Measurements from ENCODE around the gene DUSP10. TPM values are rescaled to one million over a fixed set of nuclear protein-coding genes. Genes with fewer than 3 reads are reported as not detected.

The DUSP10 gene
- total and polyA plus RNA-seq, 2 of the 13 experiments (the other 11 are each of a cell fraction or from before 2014, with no cell fraction given), result 2.1 to 4.4 TPM

DNA sequence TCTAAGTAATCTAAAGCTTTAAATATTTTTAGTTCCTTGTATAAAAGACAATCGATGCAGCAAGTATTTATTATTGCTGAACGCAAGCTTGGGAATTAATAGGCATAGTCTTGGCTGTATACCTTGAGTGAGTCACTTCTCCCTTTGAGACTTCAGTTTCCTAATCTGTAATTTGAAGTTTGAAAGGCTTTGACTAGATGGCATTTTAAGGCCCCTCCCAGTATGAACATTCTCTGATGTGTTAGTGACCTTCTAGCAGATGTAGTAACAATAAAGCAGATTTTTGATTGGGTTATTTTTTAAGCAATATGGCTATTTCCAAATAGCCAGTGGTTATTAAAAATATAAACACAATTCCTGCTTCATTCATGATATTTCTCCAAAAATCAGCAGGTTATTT is 58.2 kb downstream of the DUSP10 start (continued):
- TF ChIP-seq, protein P1, sequence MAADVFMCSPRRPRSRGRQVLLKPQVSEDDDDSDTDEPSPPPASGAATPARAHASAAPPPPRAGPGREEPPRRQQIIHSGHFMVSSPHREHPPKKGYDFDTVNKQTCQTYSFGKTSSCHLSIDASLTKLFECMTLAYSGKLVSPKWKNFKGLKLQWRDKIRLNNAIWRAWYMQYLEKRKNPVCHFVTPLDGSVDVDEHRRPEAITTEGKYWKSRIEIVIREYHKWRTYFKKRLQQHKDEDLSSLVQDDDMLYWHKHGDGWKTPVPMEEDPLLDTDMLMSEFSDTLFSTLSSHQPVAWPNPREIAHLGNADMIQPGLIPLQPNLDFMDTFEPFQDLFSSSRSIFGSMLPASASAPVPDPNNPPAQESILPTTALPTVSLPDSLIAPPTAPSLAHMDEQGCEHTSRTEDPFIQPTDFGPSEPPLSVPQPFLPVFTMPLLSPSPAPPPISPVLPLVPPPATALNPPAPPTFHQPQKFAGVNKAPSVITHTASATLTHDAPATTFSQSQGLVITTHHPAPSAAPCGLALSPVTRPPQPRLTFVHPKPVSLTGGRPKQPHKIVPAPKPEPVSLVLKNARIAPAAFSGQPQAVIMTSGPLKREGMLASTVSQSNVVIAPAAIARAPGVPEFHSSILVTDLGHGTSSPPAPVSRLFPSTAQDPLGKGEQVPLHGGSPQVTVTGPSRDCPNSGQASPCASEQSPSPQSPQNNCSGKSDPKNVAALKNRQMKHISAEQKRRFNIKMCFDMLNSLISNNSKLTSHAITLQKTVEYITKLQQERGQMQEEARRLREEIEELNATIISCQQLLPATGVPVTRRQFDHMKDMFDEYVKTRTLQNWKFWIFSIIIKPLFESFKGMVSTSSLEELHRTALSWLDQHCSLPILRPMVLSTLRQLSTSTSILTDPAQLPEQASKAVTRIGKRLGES (CRISPR knock-in tag; IDR thresholded peaks at IDR 0.05; ENCODE audit: borderline replicate concordance), result no peak
- no peak for TF ChIP-seq IRX3 (CRISPR knock-in tag; IDR thresholded peaks at IDR 0.05; ENCODE audit: borderline replicate concordance, low read depth)
- TF ChIP-seq ZNF709 (CRISPR knock-in tag; IDR thresholded peaks at IDR 0.05), result no peak
- TF ChIP-seq ATF7-NPFF (CRISPR knock-in tag; IDR thresholded peaks at IDR 0.05; ENCODE audit: low read depth), result no peak
- TF ChIP-seq, protein P2, sequence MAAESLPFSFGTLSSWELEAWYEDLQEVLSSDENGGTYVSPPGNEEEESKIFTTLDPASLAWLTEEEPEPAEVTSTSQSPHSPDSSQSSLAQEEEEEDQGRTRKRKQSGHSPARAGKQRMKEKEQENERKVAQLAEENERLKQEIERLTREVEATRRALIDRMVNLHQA (CRISPR knock-in tag; IDR thresholded peaks at IDR 0.05), result no peak

DNA sequence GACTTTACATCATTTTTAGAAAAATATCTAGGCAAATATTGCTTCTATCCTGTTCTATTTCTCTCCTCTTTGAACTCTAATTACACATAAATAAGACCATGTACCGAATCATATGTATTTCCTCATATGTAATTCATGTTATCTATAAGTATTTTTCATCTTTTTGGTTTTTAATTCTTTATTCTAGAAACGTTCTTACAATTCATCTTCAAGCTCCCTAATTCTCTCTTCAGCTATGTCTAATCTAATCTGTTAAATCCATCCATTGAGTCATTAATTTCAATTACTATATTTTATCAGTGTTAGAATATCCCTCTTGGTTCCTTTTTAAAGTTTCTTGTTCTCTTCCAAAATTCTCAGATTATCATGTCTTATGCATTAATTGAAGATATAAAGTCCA is 61.8 kb downstream of the DUSP10 start:
- Histone ChIP-seq H3K4me3 (replicated peaks in 1 of 3; ENCODE audit: insufficient read depth in 1 of 3, low read depth in 2 of 3, low read length in 3 of 3) (no peak overlapping the region), H3K9me3 (ENCODE audit: low read length) (no peaks in the 10 kb centered on the region), H3K27ac (ENCODE audit: extremely low read length, insufficient read depth, low read length) (no peak overlapping the region), H3K27me3 (ENCODE audit: control insufficient read depth in 1 of 2, insufficient read depth in 2 of 2, low read length in 2 of 2) (no peaks in the 10 kb centered on the region; a peak in 1 of 5 replicates), H3K4me2 (ENCODE audit: low read depth, low read length) (no peak overlapping the region), H3K79me2 (ENCODE audit: insufficient read depth, low read length) (no peaks in the 10 kb centered on the region), H3K36me3 (replicated peaks in 1 of 2; ENCODE audit: control insufficient read depth in 1 of 2, insufficient read depth in 2 of 2, low read length in 2 of 2) (no peaks in the 10 kb centered on the region), H3K9ac (ENCODE audit: insufficient read depth, low read depth, low read length) (no peak overlapping the region), H4K20me1 (ENCODE audit: insufficient read depth, low read length) (no peaks in the 10 kb centered on the region), H2AFZ (ENCODE audit: low read length) (no peak overlapping the region), H3K4me1 (ENCODE audit: insufficient read depth, low read length) (peaks cover 10% of the 10 kb centered on the region)
- ChIA-PET POLR2A (no interaction called here), CTCF (ENCODE audit: low intra/inter-chr PET ratio, low total read pairs) (no interaction called here)
- in situ Hi-C loops (cut with HindIII; ENCODE audit: extremely low pct_ligation_motif_present, low pct_unique_long_range_greater_than_20kb) (no loop called here), intact Hi-C loops (cut with micrococcal nuclease; ENCODE audit: unreplicated experiment) (no loop called here)
- FAIRE-seq (no peak), DNase-seq (ENCODE audit: low spot score) (no peak), ATAC-seq (no peak)
- no TSS peak for BruUV-seq (replicated peaks)
- 0% methylated on average over 2 of the region's 2 CpGs for WGBS (ENCODE audit: low lambda C conversion rate)
- TF ChIP-seq ZNF660 (CRISPR knock-in tag; IDR thresholded peaks at IDR 0.05; ENCODE audit: borderline replicate concordance, low read depth) (no peak), TEAD2 (CRISPR knock-in tag; IDR thresholded peaks at IDR 0.05) (no peak), MLLT10 (CRISPR knock-in tag; IDR thresholded peaks at IDR 0.05) (no peak), ZNF75D (CRISPR knock-in tag; IDR thresholded peaks at IDR 0.05; ENCODE audit: borderline replicate concordance) (no peak), ZNF264 (CRISPR knock-in tag; IDR thresholded peaks at IDR 0.05) (no peak), ZNF256 (CRISPR knock-in tag; conservative IDR thresholded peaks at IDR 0.05) (no peak), RBFOX2 (IDR thresholded peaks at IDR 0.05; ENCODE audit: low read depth, low read length) (no peak), ZMAT3 (CRISPR knock-in tag; conservative IDR thresholded peaks at IDR 0.05) (no peak)
- TF ChIP-seq, protein P3, sequence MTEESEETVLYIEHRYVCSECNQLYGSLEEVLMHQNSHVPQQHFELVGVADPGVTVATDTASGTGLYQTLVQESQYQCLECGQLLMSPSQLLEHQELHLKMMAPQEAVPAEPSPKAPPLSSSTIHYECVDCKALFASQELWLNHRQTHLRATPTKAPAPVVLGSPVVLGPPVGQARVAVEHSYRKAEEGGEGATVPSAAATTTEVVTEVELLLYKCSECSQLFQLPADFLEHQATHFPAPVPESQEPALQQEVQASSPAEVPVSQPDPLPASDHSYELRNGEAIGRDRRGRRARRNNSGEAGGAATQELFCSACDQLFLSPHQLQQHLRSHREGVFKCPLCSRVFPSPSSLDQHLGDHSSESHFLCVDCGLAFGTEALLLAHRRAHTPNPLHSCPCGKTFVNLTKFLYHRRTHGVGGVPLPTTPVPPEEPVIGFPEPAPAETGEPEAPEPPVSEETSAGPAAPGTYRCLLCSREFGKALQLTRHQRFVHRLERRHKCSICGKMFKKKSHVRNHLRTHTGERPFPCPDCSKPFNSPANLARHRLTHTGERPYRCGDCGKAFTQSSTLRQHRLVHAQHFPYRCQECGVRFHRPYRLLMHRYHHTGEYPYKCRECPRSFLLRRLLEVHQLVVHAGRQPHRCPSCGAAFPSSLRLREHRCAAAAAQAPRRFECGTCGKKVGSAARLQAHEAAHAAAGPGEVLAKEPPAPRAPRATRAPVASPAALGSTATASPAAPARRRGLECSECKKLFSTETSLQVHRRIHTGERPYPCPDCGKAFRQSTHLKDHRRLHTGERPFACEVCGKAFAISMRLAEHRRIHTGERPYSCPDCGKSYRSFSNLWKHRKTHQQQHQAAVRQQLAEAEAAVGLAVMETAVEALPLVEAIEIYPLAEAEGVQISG (CRISPR knock-in tag; IDR thresholded peaks at IDR 0.05), result no peak
